CD4-positive, alpha-beta T cell treated with Interleukin-17A for 4 hours (primary cell): Measurements from ENCODE around the gene TSPAN17.
"Not testable (repeated sequence)": the region's sequence is repeated elsewhere in the genome, so short reads cannot be mapped to it uniquely, and the experiment has no call there.

Experiments used
- DNase-seq: peaks from one replicate; pipeline ENCODE4 v3.0.0-alpha.2; 2020; ENCODE audit warnings: mixed read lengths

Gene TSPAN17, protein sequence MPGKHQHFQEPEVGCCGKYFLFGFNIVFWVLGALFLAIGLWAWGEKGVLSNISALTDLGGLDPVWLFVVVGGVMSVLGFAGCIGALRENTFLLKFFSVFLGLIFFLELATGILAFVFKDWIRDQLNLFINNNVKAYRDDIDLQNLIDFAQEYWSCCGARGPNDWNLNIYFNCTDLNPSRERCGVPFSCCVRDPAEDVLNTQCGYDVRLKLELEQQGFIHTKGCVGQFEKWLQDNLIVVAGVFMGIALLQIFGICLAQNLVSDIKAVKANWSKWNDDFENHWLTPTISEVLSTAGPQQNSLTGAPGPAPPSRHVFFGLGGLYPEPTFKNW

DNA sequence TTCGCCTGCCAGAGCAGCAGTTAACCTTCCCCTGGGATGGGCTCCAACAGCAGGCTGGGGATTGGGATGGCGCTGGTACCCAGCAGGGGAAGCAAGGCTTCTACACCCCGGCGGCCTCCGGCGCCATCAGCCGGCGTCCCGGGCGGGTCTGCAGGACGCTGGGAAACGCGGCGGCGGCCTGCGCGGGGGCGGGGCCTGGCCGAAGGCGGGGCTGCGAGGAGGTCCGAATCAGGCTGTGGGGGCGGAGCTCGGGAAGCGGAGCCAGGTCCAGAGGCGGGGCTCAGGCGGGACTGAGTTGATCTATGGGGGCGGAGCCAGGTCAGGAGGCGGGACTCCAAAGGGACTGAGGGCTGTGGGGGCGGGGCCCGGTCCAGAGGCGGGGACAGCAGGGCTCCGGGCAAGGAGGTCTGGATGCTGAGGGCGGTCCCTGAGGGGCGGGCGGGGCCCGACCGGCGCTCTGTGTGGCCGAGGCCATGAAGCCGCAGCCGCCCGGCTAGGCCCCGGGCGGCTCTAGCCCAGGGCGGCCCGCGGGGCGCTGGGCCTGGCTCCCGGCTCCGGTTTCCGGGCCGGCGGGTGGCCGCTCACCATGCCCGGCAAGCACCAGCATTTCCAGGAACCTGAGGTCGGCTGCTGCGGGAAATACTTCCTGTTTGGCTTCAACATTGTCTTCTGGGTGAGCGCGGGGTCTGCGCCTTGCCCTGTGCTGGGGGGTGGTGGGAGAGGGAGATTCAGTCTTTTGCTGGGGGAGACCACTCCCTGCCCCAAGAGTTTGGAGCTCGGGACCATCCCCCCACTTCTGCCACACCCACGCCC is at the start of gene TSPAN17:
TSS of gene TSPAN17 (plus strand) at position 455 of the 813 bp plus-strand sequence. CDS start at position 587, 132 bp downstream.
- peak; percentile 100 for DNase-seq

DNA sequence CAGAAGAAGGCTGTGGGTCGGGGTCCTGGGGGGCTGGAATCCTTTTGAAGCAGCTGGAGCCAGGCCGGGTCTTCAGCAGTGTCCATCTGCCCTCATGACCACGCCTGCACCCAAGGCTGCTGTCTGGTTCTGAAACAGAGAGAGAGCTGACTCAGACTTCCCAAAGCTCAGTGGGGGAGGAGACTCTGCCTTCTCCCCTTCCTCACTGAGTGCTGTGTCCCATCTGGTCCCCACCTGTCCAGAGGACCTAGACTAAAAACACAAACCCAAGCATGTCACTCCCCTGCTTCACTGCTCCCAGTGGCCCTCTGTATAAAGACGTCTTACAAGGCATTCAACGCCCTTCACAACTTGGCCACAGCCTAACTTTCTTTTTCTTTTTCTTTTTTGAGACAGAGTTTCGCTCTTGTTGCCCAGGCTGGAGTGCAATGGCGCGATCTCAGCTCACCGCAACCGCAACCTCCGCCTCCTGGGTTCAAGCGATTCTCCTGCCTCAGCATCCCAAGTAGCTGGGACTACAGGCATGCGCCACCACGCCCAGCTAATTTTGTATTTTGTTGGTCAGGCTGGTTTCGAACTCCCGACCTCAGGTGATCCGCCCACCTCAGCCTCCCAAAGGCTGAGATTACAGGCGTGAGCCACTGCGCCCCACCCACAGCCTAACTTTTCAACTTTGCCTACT is 47.4 kb upstream of the TSPAN17 start:
- DNase-seq = not testable (repeated sequence)

DNA sequence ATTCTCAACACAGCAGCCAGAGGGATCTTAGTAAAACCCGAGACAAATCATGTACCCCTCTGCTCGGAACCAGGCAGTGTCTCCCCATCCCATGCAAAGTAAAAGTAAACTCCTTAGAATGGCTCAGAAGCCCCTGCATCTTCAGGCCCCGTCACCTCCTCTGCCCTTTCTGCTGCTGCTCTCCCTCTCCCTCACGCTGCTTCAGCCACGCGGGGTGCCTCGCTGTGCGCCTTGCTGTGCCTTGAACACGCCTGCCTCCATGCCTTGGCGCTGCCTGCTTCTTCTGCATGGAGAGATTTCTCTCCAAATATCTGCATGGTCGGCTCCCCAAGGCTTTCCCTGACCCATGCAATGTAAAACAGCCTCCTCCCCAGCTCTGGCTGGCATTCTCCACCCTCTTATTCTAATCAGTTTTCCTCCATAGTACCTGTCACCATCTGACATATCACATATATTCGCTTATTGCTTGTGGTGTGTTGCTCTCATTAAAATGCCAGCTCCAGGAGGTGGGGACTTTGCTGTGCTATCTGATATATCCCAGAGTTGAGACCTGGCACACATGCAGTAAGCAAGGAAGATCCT is 45.3 kb upstream of the TSPAN17 start:
- DNase-seq = no peak

DNA sequence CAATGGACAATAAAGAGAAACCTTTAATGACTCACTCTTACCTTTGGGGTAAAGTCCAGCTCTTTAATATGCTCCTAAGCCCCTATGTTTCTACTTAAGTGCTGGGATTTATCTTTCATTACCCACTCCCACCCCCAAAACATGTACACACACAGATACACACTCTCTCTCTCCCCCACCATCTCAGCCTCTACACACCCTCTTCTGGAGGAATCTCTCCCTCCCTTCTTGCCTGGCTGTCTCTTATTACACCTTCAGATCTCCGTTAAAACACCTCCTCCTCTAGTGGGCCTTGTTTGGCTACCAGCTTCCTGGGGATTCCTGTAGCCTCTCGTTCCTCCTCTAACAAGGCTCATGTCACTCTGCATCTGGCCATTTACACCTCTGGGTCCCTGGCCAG is 44.2 kb upstream of the TSPAN17 start:
- no peak for DNase-seq

DNA sequence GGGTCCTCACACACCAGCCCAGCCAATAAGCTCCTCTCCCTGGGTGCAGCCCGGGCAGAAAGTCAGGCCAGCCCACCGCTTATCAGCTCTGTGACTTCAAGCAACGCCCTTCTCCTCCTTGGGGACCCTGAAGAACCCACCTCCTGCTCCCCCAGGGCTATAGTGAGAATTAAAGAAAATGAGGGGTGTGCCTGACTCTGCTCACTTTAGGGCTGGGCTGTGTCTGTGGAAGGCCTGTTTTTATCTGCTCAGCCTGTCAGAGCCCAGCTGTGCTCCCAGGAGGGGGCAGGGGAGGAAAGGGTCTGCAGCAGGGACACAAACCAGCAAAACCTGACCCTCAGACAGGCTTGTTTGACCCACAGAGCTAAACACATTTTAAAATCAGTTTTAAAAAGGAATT is 41.3 kb upstream of the TSPAN17 start:
- no peak for DNase-seq

DNA sequence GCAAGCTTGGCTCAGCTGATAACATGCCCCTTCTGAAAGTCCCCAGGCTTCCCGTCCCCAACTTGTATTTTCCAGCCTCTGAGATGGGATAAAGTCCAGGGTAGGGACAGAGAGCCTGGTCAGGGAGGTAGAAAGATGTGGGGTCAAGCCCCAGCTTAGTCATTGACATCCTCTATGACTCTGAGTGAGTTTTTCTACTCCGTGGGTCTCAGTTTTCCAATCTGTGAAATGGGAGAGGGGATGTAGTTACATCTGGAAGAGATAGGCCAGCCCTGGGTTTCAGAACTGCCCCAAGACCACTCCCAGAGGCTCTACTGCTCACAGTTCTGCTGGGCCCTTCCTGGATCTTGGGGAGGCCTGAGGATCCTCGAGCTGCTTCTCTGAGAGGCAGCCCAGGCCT is 40.4 kb upstream of the TSPAN17 start:
- DNase-seq = no peak

DNA sequence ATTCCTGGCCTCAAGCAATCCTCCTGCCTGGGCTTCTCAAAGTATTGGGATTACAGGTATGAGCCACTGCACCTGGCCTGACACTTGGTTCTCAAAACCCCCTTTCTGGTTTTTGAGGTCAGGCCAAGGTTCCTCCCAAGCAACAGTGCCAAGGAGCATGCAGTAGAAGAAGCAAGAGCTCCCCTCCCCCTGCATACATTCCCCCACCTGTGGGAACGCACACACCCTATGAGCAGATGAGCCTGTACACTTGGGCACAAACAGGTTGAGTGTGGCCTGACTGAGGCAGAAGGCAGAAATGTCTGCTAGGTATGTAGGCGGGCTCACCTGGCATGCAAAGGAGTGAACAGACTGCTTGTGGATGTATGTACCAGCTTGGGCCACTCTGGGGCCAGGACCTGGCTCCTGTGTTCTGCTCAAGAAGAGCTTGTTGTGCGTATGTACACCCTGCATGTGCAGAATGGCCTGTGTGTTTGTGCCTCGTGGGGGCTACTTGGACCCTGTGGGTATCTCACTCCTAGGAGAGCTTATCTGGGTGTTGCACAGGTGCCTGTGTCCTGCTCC is 39.1 kb upstream of the TSPAN17 start:
- DNase-seq = no peak

DNA sequence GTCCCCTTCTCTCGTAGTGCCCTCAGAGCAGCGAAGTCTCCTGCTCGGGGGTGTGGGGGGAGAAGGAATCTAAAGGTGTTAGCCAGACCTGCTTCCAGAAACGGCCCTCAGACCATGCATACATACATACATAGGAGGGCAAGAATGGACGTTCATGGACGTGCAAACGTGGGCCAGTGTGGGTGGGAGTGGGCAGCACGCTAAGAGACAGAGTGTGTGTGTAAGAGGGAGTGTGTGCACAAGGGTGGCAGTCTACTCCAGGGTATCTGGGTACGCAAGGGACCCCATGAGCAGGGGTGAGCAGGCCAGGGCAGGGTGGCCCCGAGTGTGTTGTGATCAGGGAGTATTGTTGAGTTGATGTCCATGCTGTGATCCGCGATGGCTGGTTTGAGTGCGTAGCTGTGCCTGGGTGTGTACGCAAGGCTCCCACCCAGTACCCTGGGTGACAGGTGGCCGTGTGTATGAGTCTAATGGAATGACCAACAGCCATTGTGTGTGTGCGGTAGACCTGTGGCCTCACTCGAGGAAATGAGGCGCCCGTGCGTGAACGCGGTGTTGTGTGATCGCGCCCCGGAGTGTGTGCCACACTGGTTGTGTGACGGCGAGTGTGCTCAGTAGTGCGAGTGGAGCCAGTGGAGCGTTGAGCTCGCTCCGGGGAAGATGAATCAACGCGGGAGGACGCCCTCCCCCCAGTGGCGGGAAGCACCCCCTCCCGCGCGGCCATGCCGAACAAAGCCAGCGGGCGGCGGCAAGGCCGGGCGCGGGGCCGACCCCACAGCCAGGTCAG is 38.2 kb upstream of the TSPAN17 start:
- no peak for DNase-seq

DNA sequence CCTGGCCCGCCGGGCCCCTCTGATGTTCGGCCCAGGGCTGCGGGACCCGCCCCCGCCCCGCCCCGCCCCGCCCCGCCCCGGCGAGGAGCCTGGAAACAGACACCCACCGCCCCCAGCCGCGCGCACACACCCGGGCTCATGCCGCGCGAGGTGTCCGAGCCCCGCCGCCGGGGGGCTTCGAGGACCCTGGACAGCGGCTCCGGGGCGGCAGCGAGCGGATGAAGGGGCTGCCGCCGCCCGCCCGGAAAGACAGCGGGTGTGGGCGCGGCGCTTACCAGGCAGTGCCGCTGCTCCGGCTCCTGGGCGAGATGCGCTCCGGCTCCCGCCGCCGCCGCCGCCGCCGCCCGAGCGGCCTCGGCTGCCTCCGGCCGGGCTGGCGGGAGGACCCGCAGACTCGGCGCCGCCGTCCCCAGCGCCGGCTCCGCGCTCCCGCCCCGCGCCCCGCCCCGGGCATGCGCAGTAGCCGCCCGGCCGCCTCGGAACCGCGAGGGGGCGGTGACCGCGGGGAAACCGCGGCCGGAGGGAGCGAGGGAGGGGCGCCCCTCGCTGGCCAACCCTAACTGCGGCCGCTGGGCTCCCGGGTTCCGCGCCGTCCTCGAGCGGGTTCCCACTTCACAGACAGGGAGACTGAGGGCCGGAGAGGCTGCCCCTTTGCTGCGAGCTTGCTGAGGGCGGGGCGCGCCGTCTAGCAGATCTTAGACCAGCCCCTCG is 37.4 kb upstream of the TSPAN17 start, which contains the start of gene GPRIN1:
TSS of gene GPRIN1 (minus strand) at position 433 of the 711 bp plus-strand sequence. CDS start 10,322 bp downstream, outside the sequence.
- DNase-seq = peak; percentile 67

DNA sequence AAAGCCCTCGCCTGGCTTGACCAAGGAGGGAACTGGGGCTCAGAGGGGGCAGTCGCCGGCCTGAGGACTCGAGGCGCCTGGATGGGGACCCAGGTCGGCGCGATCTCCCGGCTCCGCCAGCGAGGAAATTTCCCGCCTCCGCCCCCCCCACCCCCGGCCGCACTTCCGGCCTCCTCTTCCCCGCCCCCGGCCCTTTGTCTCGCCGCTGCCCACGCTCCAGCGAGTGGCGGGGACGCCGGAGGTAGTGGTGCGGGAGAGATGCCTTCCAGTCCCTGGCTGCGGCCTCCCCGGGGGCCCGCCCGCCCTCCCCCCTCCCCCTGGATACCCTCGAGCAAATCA is 36.9 kb upstream of the TSPAN17 start:
- no peak for DNase-seq

DNA sequence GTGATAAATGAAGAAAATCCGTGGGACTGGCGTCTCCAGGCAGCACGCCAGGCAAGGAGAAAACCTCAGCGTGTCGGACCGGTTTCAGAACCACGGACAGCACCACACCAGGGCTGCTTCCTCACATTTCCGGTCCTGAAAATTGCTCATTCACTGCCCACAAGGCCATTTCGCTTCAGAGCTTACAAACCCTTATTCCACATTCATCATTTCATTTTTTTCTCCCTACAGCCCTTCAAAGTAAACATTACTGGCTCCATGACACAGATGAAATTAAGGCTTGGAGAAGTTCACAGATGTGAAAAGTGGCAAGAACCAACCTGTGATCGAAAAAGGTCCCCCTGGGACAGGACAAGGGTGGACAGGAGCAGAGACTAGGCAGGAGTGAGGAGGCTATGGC is 35.8 kb upstream of the TSPAN17 start:
- peak; percentile 72 for DNase-seq

DNA sequence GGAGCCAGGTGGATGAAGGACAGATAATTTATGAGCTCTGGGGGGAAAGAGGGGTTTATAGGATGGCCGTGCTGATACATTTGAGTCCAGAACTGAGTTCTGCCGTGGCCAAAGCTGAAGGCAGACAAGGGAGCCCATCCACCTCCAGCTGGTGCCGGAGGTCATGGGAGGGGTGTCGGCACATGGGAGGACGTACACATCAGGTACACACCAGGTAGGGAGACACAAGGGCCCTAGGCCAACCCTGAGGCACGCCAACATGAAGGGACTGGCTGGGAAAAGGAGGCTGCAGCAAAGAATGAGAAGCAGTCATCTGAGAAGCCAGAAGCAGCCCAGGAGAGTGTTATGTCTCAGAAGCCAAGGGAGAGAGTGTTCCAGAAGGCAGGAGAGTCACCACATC is 35.3 kb upstream of the TSPAN17 start:
- DNase-seq = no peak

DNA sequence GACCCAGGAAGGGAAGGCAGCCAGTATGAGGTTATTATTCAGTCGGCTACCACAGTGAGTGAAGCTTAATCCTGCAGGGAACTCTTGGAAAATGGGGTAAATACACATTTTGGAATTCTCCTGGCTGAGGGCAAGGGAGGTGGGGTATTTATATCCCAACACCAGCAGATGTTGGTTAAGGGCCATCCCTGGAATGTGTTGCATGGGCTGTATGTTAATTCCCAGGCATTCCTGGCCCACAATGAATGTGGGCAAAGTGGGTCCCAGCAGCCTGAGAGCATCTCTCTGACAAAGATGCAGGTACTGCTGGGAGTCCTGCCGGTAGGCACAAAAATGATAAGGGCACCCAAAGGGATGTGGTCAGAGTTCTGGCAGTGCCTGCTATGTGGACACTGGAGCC is 34.4 kb upstream of the TSPAN17 start:
- no peak for DNase-seq

DNA sequence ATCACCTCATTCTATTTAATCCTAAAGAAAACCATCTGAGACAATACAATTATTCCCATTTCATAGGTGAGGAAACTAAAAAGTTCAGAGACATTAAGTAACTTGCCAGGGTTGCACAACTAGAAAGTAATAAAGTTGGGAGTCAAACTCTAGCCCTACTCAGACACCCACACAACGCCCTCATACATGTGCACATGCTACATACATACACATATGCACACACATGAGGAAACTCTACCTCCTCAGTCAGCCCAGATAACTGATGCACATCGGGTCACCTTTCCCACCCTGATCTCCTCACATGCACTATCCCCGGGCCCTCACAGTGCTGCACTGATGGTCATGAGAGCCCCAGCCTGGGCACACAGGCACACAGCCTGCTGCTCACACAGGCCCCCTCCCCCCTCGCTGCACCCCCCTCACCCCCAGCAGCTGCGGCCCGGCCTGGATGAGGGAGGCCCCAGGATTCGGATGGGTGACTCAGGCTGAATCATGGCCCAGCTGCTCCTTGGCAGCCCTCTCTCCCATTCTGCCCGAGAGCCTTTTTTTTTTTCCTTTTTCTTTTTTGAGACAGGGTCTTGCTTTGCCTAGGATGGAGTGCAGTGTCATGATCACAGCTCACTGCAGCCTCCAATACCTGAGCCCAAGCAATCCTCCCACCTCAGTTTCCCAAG is 32.3 kb upstream of the TSPAN17 start:
- no peak for DNase-seq

DNA sequence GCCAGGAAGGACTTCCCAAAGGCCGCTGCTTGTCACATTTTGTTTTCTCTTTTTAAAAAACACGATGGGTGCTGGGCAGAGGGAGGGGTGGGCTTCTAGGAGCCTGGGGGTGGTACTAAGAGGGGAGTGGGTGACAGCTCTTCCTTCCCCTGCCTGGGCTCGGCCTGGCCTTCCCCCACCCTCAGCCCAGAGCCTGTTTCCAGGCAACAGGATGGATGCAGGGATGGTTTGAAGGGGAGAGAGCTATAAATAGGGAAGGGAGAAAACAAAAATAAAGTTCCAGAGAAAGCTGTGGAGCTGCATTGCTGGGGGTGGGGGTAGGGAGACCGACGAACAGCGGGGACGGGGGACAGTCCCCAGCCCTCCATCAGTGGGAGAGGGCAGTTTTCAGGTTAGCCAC is 30.8 kb upstream of the TSPAN17 start:
- DNase-seq = no peak

DNA sequence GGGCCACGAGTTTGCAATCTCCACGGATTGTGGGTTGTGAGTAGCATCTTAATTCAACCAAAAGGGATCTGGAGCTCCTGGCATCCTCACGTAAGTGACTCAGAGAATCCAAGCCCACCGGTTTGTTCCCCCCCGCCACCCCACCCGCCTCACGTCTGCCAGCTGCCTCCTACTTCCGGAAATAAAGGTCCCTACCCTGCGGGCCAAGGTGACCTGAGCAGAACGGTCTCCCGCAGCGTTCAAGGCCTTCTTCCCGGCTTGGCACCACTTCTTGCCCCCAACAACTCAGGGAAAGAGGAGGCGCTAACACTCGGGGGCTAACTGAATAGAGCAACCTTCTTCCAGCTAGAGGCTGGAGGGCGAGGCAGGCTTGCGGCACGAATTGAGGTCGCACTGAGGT is 28.5 kb upstream of the TSPAN17 start:
- DNase-seq = no peak

DNA sequence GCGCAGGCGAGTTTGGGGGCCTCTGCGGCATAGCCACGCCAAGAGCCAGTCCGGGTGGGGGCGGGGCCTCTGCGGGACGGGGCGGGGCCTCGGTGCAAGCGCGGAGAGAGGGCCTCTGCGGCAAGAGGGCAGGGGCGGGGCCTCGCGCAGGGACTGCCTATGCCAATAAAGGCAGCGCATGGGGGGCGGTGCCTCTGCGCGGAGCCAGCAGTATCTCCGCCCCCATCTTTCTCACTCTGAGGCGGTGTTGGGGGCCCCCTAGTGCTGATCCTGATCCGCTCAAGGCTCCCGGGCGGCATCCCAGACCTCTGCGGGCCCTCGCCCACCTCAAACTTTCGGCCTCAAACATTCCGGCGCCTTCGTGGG is 28.1 kb upstream of the TSPAN17 start:
- DNase-seq = peak; percentile 83

DNA sequence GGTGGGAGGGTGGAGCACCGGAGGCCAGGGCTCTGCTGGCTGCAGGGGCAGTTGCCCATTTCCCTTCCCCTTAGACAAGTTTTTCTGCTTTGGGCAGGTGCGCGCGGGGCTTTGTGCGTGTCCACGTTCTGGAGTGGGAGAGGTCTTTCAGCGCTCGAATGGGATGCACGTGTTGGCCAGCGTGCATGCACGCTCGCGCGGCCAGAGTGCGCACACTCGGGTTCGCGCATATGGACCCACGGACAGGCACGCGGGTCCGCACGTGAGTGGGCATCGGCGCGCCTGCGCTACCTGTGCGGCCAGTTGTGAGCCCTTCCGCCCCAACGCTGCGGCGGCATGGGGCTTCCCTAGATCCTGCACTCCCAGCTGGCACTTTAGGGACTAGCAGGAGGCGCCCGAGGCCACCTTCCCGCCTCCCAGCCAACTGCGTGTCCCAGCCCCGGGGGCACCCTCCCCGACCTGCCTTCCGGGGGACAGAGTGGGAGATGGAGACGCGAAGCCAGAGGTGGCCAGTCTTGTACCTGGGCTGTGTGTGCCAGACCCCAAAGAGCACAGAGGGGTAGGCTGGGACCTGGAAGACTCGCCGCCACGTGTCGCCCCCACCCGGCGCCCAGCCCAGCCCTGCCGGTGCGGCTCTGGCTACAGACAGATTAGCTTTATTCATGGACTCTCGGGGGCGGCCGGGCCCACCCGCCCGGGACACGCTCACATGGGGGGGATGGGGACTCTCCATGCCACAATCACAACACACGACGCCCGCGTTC is 27.5 kb upstream of the TSPAN17 start:
- DNase-seq = no peak

DNA sequence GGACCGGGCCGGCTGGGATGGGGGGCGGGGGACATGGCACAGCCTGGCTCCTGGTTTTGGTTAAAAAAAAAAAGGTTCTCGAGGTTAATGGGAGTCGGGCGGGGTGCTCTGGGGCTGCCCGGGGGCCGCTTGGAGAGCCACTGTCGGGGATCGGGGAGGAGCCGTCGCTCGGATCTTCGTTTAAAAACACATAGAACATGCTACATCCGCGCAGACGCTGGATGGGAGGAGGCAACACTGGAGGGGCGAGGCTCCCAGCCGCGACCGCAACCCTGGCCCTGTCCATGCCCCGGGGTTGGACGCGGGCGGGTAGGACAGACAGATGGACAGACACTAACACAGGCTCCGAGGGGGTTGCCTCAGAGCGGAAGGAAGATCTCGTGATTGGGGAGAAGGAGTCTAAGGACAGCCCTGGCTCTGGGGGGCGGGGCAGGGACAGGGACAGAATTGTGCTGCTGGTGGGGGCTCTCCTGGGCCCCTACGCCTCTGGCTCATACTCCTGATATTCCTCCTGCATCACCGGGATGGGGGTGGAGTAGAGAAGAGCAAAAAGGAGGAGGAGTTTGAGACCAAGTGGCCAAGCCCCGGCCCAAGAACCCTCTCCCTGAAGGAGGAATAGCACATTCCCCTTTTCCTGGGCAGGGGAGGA is 26.8 kb upstream of the TSPAN17 start:
- DNase-seq = peak; percentile 28

DNA sequence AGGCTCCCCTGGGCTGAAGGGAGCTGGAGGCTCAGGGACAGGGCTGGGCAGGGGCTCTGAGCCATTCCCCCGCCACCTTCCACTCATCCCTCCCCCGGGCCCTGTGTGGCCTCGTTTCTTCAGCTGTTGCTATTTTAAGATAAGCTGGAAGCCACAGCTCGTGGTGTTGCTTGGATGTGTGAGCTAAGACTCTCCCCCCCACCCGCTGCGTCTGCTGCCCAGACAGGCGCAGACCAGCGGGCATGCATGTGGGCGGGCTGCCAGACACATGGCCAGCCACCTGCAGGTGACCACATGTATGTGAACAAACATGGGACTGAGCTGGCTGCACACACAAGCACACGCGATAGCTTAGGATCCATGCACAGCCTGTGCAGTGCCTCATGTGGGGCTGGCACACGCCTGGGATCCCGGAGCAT is 25.6 kb upstream of the TSPAN17 start:
- no peak for DNase-seq
